Loucy (cell line): Measurements from ENCODE around the gene SLITRK6.

Source experiments
- EZH2phosphoT487 ChIP-seq: fragments of 200-600 bp; IDR thresholded peaks from 2 replicates; pipeline ENCODE4 v1.6.1; 2018; ENCODE audit warnings: antibody characterized with exemption, mild to moderate bottlenecking, moderate library complexity, borderline replicate concordance
- TF ChIP-seq, protein P1 (sequence below): fragments of 200-600 bp; sonication (generic); conservative IDR thresholded peaks from 2 replicates; pipeline ENCODE4 v1.5.1; 2014; ENCODE audit warnings: mild to moderate bottlenecking, antibody characterized with exemption, low read length

DNA sequence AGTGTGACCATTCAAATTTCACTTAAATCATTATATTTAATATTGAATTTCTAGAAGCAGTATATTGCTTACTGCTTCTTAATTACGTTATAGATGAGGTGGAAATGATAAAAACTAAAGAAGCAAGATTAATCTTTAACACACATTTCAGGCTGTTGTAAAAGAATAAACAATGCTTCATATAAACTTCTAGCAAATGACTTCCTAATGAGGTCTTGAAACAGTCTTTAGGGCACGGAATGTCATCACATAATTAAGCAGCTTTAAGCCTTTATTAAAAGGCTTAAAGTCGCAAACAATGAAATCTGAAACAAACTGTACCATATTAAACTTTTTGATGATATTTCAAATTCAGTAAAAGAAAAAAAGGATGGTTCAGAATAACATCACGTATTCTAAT lies 1.9 kb downstream of the SLITRK6 start:
- TF ChIP-seq, protein P1, sequence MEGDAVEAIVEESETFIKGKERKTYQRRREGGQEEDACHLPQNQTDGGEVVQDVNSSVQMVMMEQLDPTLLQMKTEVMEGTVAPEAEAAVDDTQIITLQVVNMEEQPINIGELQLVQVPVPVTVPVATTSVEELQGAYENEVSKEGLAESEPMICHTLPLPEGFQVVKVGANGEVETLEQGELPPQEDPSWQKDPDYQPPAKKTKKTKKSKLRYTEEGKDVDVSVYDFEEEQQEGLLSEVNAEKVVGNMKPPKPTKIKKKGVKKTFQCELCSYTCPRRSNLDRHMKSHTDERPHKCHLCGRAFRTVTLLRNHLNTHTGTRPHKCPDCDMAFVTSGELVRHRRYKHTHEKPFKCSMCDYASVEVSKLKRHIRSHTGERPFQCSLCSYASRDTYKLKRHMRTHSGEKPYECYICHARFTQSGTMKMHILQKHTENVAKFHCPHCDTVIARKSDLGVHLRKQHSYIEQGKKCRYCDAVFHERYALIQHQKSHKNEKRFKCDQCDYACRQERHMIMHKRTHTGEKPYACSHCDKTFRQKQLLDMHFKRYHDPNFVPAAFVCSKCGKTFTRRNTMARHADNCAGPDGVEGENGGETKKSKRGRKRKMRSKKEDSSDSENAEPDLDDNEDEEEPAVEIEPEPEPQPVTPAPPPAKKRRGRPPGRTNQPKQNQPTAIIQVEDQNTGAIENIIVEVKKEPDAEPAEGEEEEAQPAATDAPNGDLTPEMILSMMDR = no peak
- TF ChIP-seq EZH2phosphoT487 = no peak
